B cell (primary cell): ENCODE data around the gene NUDT7. TPM values are rescaled to one million over a fixed set of nuclear protein-coding genes. Genes with fewer than 3 reads are reported as not detected.

Experiments
- ATAC-seq: fragments of 200-7000 bp; cut with Tn5 transposase; one replicate; pipeline ENCODE4 v1.10.0; 2021; ENCODE audit warnings: low read depth, mild to moderate bottlenecking, moderate number of reproducible peaks, moderate library complexity
- CTCF ChIA-PET: fragments of 350-600 bp; sonication (Branson Sonifier 250); formaldehyde crosslinking; loops from one replicate; lab custom pipeline; 2021; ENCODE audit warnings: antibody characterized with exemption, inconsistent platforms; lab: Charles Lee
- POLR2A ChIA-PET: fragments of 350-600 bp; sonication (Branson Sonifier 250); formaldehyde crosslinking; loops from one replicate; lab custom pipeline; 2021; ENCODE audit warnings: antibody characterized with exemption; lab: Charles Lee
- DNase-seq: peaks from one replicate; pipeline ENCODE4 v3.0.0; 2013
- H2AFZ ChIP-seq: 2 replicates; pipeline ENCODE4 v1.6.1; 2012; ENCODE audit warnings: mild to moderate bottlenecking, low read depth, low read length; ENCODE audit not compliant: insufficient read depth, poor library complexity, severe bottlenecking
- H3K27ac ChIP-seq, 2 donors: 1 replicate in 1 of 2; 2 replicates in 1 of 2; pipeline ENCODE4 v1.5.1; 2012 to 2013; ENCODE audit warnings: low read length in 2 of 2, mild to moderate bottlenecking in 2 of 2, moderate library complexity in 1 of 2
- H3K27me3 ChIP-seq, 4 experiments: fragments of 200-600 bp in 1 of 4; sonication (generic) in 1 of 4; replicated peaks in 1 of 4; 1 replicate in 2 of 4; 2 replicates in 2 of 4; pipeline versions ENCODE4 v1.6.1 to v1.7.0; 2013 to 2016; ENCODE audit warnings: low read length in 3 of 4, mild to moderate bottlenecking in 2 of 4, mixed read lengths in 1 of 4, moderate library complexity in 1 of 4; ENCODE audit not compliant: insufficient read depth in 4 of 4, control insufficient read depth in 3 of 4; ENCODE audit errors: control extremely low read depth in 1 of 4
- H3K36me3 ChIP-seq, 2 experiments: replicated peaks in 1 of 2; 1 replicate in 1 of 2; 2 replicates in 1 of 2; pipeline versions ENCODE4 v1.6.1 to v1.7.1; 2013; ENCODE audit warnings: low read length in 1 of 2; ENCODE audit not compliant: insufficient read depth in 2 of 2, control insufficient read depth in 1 of 2; ENCODE audit errors: control extremely low read depth in 1 of 2, extremely low read depth in 1 of 2
- H3K4me1 ChIP-seq, 2 donors: fragments of 200-600 bp in 1 of 2; sonication (generic) in 1 of 2; 1 replicate in 1 of 2; 2 replicates in 1 of 2; pipeline versions ENCODE4 v1.5.1 to v1.6.1; 2013 to 2017; ENCODE audit warnings: low read length in 2 of 2; ENCODE audit not compliant: control insufficient read depth in 2 of 2, insufficient read depth in 2 of 2
- H3K4me2 ChIP-seq: replicated peaks from 2 replicates; pipeline ENCODE3; 2012; ENCODE audit warnings: mild to moderate bottlenecking, low read depth, low read length; ENCODE audit not compliant: poor library complexity, severe bottlenecking
- H3K4me3 ChIP-seq, 5 experiments: fragments of 200-600 bp in 1 of 5; sonication (generic) in 1 of 5; 1 replicate in 3 of 5; 2 replicates in 2 of 5; pipeline versions ENCODE4 v1.5.1 to v1.7.0; 2011 to 2016; ENCODE audit warnings: low read length in 4 of 5, mild to moderate bottlenecking in 4 of 5, low read depth in 2 of 5, control low read depth in 1 of 5, moderate library complexity in 1 of 5; ENCODE audit not compliant: insufficient read depth in 1 of 5; ENCODE audit errors: control extremely low read depth in 1 of 5, extremely low read depth in 1 of 5
- H3K79me2 ChIP-seq: fragments of 200-600 bp; sonication (generic); one replicate; pipeline ENCODE4 v1.6.0; 2016; ENCODE audit warnings: low read length; ENCODE audit not compliant: control insufficient read depth, insufficient read depth
- H3K9ac ChIP-seq: fragments of 200-600 bp; sonication (generic); 2 replicates; pipeline ENCODE4 v1.6.1; 2017; ENCODE audit warnings: mild to moderate bottlenecking, low read length, moderate library complexity
- H3K9me3 ChIP-seq, 3 donors: one replicate each; pipeline versions ENCODE4 v1.6.1 to v1.7.1; 2013; ENCODE audit warnings: low read length in 2 of 3; ENCODE audit not compliant: control insufficient read depth in 2 of 3, insufficient read depth in 1 of 3; ENCODE audit errors: control extremely low read depth in 1 of 3
- H4K20me1 ChIP-seq: 2 replicates; pipeline ENCODE4 v1.6.0; 2012; ENCODE audit warnings: mild to moderate bottlenecking, low read length; ENCODE audit not compliant: insufficient read depth, control insufficient read depth, poor library complexity, severe bottlenecking
- H3K27ac Mint-ChIP-seq: one replicate; pipeline ENCODE4 v1.8.0; 2021; ENCODE audit warnings: mixed read lengths
- H3K27me3 Mint-ChIP-seq: one replicate; pipeline ENCODE4 v1.8.0; 2021; ENCODE audit warnings: mixed read lengths
- H3K4me1 Mint-ChIP-seq: one replicate; pipeline ENCODE4 v1.8.0; 2021; ENCODE audit warnings: mixed read lengths
- H3K4me3 Mint-ChIP-seq: one replicate; pipeline ENCODE4 v1.8.0; 2021; ENCODE audit warnings: mixed read lengths
- H3K9me3 Mint-ChIP-seq: one replicate; pipeline ENCODE4 v1.8.0; 2022; ENCODE audit warnings: mixed read lengths; ENCODE audit not compliant: insufficient read depth
- EZH2 ChIP-seq: IDR thresholded peaks from 2 replicates; pipeline ENCODE4 v1.6.1; 2012; ENCODE audit warnings: borderline replicate concordance, low read depth, mild to moderate bottlenecking, moderate library complexity, low read length; ENCODE audit not compliant: insufficient read depth, poor library complexity, severe bottlenecking
- WGBS: methylation state at CpG from one replicate; pipeline ENCODE4 v1.1.5; 2013; ENCODE audit warnings: missing lambda C conversion rate; ENCODE audit not compliant: insufficient coverage; 5-methylcytosine and 5-hydroxymethylcytosine counted together
- intact Hi-C: fragments of 100-400 bp; cut with micrococcal nuclease; formaldehyde crosslinking; loops from one replicate; pipeline ENCODE4 v1.10.0; 2022
- polyA plus RNA-seq: library from polyadenylated mRNA; depleted of rRNA; stranded (reverse); fragments of >200 nt; gene quantifications from 2 replicates; pipeline ENCODE4 v1.2.3, GENCODE V29; 2012
- total RNA-seq, 2 donors: library from RNA; stranded (reverse); fragments of 120-200 nt in 1 of 2; gene quantifications; 1 replicate in 1 of 2; 2 replicates in 1 of 2; pipeline versions ENCODE4 v1.2.3 to v1.2.4, GENCODE V29; 2013 to 2022
- TF ChIP-seq, protein P1 (sequence below): fragments of 200-600 bp; IDR thresholded peaks from one replicate; pipeline ENCODE4 v1.8.0; 2022; ENCODE audit warnings: antibody characterized with exemption, mild to moderate bottlenecking

Gene NUDT7
- total and polyA plus RNA-seq, 2 donors (not counting 1 experiment from before 2014, with no cell fraction given), result 4.8 to 8.4 TPM

DNA sequence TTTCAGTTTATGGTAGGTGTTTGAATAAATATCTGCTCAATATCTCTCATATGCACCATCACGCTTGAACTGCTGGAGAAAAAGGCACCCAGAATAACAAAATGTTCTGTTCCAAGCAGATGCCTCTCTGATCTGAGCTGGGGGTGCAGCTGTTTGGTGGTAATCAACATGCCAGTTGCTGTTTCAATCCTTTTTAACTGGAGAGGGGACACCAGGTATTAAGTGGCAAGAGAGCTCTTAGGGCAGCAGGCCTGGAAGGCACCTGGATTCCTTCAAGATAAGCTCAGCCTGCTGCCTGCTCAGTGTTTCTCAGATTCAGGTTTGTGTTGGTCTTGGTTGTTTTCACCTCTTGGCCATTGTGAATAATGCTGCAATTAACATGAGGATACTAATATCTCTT is 38.9 kb downstream of the NUDT7 start:
- Histone ChIP-seq H3K79me2 (no peaks in the 10 kb centered on the region), H3K4me1 (no peaks in the 10 kb centered on the region), H3K4me3 (no peak overlapping the region), H3K9me3 (no peaks in the 10 kb centered on the region), H4K20me1 (no peaks in the 10 kb centered on the region), H3K27me3 (no peaks in the 10 kb centered on the region), H2AFZ (no peak overlapping the region), H3K27ac (no peak overlapping the region), H3K4me2 (no peak overlapping the region), H3K9ac (no peak overlapping the region), H3K36me3 (no peaks in the 10 kb centered on the region)
- Mint-ChIP-seq H3K4me3 (no peak overlapping the region), H3K27ac (no peak overlapping the region), H3K9me3 (no peaks in the 10 kb centered on the region), H3K4me1 (no peaks in the 10 kb centered on the region), H3K27me3 (peaks cover 3% of the 10 kb centered on the region)
- ChIA-PET CTCF (no interaction called here), POLR2A (no interaction called here)
- ATAC-seq, result no peak
- intact Hi-C loops, result no loop called here
- TF ChIP-seq, protein P1, sequence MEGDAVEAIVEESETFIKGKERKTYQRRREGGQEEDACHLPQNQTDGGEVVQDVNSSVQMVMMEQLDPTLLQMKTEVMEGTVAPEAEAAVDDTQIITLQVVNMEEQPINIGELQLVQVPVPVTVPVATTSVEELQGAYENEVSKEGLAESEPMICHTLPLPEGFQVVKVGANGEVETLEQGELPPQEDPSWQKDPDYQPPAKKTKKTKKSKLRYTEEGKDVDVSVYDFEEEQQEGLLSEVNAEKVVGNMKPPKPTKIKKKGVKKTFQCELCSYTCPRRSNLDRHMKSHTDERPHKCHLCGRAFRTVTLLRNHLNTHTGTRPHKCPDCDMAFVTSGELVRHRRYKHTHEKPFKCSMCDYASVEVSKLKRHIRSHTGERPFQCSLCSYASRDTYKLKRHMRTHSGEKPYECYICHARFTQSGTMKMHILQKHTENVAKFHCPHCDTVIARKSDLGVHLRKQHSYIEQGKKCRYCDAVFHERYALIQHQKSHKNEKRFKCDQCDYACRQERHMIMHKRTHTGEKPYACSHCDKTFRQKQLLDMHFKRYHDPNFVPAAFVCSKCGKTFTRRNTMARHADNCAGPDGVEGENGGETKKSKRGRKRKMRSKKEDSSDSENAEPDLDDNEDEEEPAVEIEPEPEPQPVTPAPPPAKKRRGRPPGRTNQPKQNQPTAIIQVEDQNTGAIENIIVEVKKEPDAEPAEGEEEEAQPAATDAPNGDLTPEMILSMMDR, result no peak
- TF ChIP-seq EZH2, result no peak
- WGBS, result 100% methylated on average over 1 of the region's 1 CpG
- no peak for DNase-seq

DNA sequence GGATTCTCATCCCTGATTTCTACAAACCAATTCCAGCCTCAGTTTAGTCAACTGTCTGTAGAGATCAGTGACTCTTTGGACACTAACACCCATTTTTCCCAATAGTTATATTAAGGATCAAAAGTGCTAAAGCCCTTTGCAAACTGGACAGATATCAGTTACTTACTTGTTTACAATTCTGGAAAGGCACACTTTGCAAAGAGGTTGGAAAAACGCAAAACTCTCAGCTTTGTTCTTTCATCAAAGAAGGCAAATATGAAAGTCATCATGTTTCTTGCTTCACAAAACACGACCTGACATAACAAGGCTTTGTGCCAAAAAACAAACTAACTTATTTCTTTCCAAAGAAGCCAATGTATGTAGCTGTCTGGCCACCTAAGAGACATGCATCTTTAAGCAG is 39.9 kb downstream of the NUDT7 start:
- no peak for TF ChIP-seq EZH2
- TF ChIP-seq, protein P1, result no peak
- ChIA-PET POLR2A (no interaction called here), CTCF (no interaction called here)
- Histone ChIP-seq H3K4me1 (no peaks in the 10 kb centered on the region), H3K9me3 (no peaks in the 10 kb centered on the region), H2AFZ (no peak overlapping the region), H3K9ac (no peak overlapping the region), H3K36me3 (no peaks in the 10 kb centered on the region), H3K4me3 (no peak overlapping the region), H3K4me2 (no peak overlapping the region), H3K79me2 (no peaks in the 10 kb centered on the region), H3K27ac (no peak overlapping the region), H4K20me1 (no peaks in the 10 kb centered on the region), H3K27me3 (no peaks in the 10 kb centered on the region)
- Mint-ChIP-seq H3K9me3 (no peaks in the 10 kb centered on the region), H3K27ac (no peak overlapping the region), H3K4me1 (no peaks in the 10 kb centered on the region), H3K27me3 (peaks cover 4% of the 10 kb centered on the region), H3K4me3 (no peak overlapping the region)
- DNase-seq (no peak), ATAC-seq (no peak)
- intact Hi-C loops, result no loop called here
- WGBS, result 100% methylated on average over 1 of the region's 2 CpGs
